Brain microvascular endothelial cell (primary cell): ENCODE data around the gene HTATIP2.

Experiments used
- DNase-seq: peaks from one replicate; pipeline ENCODE4 v3.0.0-alpha.2; 2020
- H3K27ac ChIP-seq: fragments of 250-450 bp; sonication (Bioruptor Pico); 2 replicates; pipeline ENCODE4 v1.5.1; 2020; ENCODE audit warnings: mild to moderate bottlenecking, moderate library complexity
- H3K27me3 ChIP-seq: fragments of 250-450 bp; sonication (Bioruptor Pico); replicated peaks from 2 replicates; pipeline ENCODE4 v1.5.1; 2020; ENCODE audit warnings: mild to moderate bottlenecking
- H3K36me3 ChIP-seq: fragments of 250-450 bp; sonication (Bioruptor Pico); replicated peaks from 2 replicates; pipeline ENCODE4 v1.5.1; 2020; ENCODE audit warnings: mild to moderate bottlenecking
- H3K4me3 ChIP-seq: 2 replicates; pipeline ENCODE4 v1.5.1; 2011; ENCODE audit warnings: low read depth, mild to moderate bottlenecking, control low read depth, low read length, moderate library complexity
- in situ Hi-C: cut with HindIII; loops from 2 replicates; pipeline ENCODE4 v1.10.0; 2017; ENCODE audit warnings: low sequenced_read_pairs, low pct_ligation_motif_present
- TF ChIP-seq, protein P1 (sequence below): IDR thresholded peaks from 2 replicates; pipeline ENCODE4 v1.5.1; 2011; ENCODE audit warnings: low read depth, mild to moderate bottlenecking, moderate library complexity, low read length, control low read depth, inconsistent platforms; ENCODE audit errors: missing control alignments

HTATIP2 gene

DNA sequence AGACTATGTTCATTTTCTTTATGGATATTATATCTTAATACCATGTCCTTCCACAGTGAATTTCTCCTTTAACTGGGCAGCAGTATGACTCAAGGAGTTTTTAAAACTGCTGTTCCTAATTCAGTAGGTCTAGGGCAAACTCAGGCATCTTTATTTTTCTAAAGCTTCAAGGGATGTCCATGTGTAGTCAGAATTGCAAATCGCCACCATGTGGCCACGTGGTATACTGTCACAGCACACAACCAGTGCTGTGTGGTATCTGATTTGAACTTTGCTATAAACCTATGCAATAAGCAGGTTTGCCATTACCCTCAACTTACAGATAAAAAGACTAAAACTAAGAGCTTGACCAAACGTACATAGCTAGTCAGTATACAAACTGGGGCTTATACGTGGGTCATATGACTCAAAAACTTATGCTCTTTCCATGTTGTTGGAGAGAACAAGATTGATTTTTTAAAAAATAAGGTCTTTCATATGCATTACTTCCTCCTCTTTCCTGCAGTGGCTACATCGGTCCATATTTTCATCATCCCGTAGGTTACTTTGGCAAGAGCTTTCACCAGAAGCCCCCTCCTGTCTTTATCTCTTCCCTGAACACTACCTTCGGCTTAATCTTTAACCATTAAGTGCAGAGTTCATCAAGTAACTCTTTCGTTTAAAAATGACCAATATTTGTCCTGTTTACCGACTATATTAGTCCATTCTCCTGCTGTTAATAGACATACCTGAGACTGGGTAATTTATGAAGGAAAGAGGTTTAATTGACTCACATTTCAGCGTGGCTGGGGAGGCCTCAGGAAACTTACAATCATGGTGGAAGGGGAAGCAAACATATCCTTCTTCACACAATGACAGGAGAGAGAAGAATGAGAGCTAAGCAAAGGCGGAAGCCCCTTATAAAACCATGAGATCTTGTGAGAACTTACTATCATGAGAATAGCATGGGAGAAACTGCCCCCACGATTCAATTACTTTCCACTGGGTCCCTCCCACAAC, 8.0 kb upstream of the HTATIP2 start:
- no peaks in the 10 kb centered on the region for H3K27me3 ChIP-seq
- H3K36me3 ChIP-seq: no peaks in the 10 kb centered on the region
- no peak overlapping the region for H3K4me3 ChIP-seq
- TF ChIP-seq, protein P1, sequence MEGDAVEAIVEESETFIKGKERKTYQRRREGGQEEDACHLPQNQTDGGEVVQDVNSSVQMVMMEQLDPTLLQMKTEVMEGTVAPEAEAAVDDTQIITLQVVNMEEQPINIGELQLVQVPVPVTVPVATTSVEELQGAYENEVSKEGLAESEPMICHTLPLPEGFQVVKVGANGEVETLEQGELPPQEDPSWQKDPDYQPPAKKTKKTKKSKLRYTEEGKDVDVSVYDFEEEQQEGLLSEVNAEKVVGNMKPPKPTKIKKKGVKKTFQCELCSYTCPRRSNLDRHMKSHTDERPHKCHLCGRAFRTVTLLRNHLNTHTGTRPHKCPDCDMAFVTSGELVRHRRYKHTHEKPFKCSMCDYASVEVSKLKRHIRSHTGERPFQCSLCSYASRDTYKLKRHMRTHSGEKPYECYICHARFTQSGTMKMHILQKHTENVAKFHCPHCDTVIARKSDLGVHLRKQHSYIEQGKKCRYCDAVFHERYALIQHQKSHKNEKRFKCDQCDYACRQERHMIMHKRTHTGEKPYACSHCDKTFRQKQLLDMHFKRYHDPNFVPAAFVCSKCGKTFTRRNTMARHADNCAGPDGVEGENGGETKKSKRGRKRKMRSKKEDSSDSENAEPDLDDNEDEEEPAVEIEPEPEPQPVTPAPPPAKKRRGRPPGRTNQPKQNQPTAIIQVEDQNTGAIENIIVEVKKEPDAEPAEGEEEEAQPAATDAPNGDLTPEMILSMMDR: peak; percentile 81
- DNase-seq: peak; percentile 60
- in situ Hi-C loops: loop anchor here (25.0 kb wide), 2 partner anchors 418 to 618 kb away; no protein-coding TSS in a partner anchor
- no peak overlapping the region for H3K27ac ChIP-seq

DNA sequence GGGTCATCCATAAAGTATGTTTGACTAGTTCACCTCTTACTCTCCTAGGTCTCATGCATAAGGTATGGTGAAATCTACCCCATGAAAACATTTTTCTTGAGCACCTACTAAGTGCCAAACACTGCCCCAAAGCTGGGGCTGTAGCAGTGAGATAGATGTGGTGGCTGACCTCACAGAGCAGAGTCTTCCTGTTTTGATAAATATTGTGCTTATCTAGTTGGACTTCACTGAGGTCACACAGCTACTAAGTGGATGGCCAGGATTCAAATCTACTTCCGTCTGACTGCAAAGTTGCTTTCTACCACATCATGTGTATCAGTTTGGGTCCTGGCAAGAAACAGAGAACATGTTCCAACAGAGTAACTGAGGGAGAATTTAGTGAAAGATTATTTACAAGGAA, 6.4 kb upstream of the HTATIP2 start:
- TF ChIP-seq, protein P1: no peak
- H3K36me3 ChIP-seq: no peaks in the 10 kb centered on the region
- DNase-seq: no peak
- H3K27me3 ChIP-seq: no peaks in the 10 kb centered on the region
- H3K4me3 ChIP-seq: no peak overlapping the region
- in situ Hi-C loops: loop anchor here (25.0 kb wide), 2 partner anchors 420 to 620 kb away; no protein-coding TSS in a partner anchor
- no peak overlapping the region for H3K27ac ChIP-seq

DNA sequence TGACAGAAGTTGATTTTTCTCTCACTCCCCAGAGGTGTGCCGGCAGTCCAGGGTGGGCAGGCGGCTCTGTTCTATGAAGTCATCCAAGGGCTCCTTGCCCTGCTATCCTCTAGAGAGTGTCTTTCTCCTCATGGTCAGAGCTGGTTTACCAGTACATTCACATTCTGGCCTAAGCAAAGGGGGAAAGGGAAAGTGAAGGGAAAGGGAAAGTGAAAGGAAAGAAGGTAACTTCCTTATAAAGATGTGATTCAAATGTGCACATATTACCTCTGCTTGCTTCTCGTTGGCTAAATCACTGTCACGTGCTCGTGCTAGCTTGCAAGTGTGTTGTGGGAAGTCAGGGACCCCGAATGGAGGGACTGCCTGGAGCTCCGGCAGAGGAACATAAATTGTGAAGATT, 2.9 kb upstream of the HTATIP2 start:
- Histone ChIP-seq H3K36me3 (no peaks in the 10 kb centered on the region), H3K27me3 (no peaks in the 10 kb centered on the region), H3K4me3 (no peak overlapping the region), H3K27ac (no peak overlapping the region)
- peak; percentile 10 for DNase-seq
- in situ Hi-C loops: loop anchor here (25.0 kb wide), 2 partner anchors 423 to 623 kb away; no protein-coding TSS in a partner anchor
- TF ChIP-seq, protein P1: no peak

DNA sequence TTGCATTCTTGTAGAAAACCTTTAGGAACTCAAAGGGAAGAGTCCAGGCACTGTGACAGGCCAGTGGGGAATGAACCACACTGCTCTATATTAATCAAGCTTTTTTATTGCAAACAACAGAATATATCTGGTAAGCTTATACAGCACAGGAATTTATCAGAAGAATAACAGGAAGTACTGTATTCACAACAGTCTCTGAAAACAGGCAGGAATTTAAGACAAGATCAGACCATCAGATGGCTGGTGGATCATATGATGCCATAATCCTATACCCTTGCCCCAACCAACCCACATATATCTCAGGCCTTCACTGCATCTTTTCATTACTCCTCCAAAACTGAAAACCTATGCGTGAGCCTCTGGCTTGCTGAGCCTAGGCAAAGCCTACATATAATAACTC, 1.0 kb upstream of the HTATIP2 start:
- no peak for DNase-seq
- Histone ChIP-seq H3K27me3 (no peaks in the 10 kb centered on the region), H3K27ac (no peak overlapping the region), H3K36me3 (no peaks in the 10 kb centered on the region), H3K4me3 (no peak overlapping the region)
- in situ Hi-C loops: loop anchor here (25.0 kb wide), 2 partner anchors 425 to 625 kb away; no protein-coding TSS in a partner anchor
- TF ChIP-seq, protein P1: no peak

DNA sequence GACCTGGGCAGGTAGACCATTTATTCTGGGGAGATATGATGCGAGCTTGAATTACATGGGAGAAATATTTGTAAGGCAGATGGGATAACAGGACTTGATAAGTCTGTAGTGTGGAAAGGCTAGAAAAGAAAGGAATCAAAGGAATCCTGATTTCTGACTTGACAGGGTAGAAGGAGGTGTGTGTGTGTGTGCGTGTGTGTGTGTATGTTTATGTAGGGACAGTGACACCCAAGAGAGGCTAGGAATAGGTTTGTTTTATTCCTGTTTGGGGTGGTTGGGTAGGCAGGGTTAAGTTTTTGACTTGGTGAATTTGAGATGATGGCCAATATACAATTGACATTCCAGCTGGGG, 390 bp upstream of the HTATIP2 start:
- Histone ChIP-seq H3K36me3 (no peaks in the 10 kb centered on the region), H3K4me3 (peak overlapping the region; percentile 64), H3K27ac (no peak overlapping the region), H3K27me3 (no peaks in the 10 kb centered on the region)
- TF ChIP-seq, protein P1: no peak
- in situ Hi-C loops: loop anchor here (25.0 kb wide), 2 partner anchors 426 to 626 kb away; no protein-coding TSS in a partner anchor
- DNase-seq: no peak
